HG02610 (cell line): ENCODE results near the gene LHCGR.
"Not testable (repeated sequence)": the region's sequence is repeated elsewhere in the genome, so short reads cannot be mapped to it uniquely, and the experiment has no call there.

Experiments
- ATAC-seq: cut with Tn5 transposase; IDR thresholded peaks from one replicate; pipeline ENCODE4 v1.9.1; 2021; ENCODE audit warnings: mild to moderate bottlenecking, moderate library complexity; ENCODE audit not compliant: unreplicated experiment

LHCGR gene

DNA sequence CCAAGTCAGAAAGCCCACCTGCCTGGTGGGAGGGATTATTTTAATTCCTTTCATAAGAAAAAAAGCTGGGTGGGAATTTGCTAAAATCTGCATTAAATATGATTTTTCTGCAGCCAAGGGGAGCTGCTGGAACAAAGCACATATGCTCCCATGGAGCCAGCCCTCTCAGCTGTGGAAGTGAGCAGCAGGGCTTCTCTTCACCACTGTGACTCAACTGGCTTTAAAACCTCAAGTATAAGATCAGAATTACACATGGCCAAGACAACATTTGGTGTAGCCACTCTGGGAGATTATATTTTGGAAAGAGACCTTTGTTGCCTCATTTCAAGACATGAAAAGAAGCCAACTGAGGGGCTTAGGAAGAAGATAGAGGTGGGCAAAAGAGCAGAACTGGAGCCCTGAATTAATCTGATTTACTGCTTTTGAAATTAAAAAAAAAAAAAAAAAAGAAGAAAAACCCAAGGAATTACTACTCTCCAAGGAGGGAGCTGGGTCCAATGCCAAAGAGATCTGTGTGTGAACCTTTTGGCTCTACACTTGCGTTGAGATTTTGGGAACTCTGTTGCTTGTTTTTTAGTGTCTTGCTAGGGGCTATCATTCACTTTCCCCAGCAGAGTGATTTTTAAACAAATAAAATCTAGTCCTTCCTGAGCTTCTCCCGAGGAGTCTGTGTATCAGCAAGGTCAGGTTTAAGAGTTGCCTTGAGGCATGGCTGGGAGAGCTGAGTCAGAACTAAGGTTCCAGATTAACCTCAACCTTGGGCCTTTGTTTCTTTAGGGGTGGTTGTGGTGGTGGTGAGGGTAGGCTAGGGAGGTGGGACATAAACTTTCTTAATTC, 6.0 kb downstream of the LHCGR start:
- ATAC-seq: peak; percentile 56

- no peak for ATAC-seq
Measured at GRCh38 chr2:48747319-48747718, 8.2 kb downstream of the LHCGR start.

DNA sequence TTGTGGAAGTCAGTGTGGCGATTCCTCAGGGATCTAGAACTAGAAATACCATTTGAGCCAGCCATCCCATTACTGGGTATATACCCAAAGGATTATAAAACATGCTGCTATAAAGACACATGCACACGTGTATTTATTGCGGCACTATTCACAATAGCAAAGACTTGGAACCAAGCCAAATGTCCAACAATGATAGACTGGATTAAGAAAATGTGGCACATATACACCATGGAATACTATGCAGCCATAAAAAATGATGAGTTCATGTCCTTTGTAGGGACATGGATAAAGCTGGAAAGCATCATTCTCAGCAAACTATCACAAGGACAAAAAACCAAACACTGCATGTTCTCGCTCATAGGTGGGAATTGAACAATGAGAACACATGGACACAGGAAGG, 16.3 kb downstream of the LHCGR start:
- not testable (repeated sequence) for ATAC-seq

DNA sequence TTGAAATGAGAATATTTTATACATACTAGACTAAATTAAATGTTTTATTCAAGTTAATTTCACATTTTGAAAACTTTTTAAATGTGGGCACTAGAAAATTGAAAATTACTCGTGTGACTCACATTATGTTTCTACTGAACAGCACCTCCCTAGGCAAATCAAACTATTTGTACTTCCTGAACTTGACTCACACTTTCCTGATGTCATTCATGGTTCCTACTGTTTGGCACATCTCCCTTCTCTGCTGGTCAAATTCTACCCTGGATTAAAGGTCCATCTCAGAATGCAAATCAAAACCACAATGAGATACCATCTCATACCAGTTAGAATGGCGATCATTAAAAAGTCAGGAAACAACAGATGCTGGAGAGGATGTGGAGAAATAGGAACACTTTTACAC, 16.7 kb downstream of the LHCGR start:
- ATAC-seq: no peak

DNA sequence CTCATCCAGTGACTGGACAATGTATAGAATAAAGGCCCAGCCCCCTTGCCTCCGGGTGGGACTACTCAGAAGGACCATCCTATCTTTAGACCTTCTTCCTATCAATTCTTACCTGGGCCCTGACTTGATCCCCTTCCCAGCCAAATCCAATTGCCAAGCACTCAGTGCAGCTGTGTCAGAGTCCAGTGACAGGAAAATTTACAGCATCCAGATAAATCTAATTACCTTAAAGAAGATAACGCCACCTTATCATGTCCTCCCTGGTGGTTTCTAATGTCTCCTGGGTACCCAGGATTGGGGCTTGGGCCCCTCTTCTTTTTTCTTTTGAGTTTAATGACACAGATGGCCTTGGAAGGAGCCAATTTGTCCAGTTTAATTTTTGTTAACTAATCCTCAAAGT, 19.3 kb downstream of the LHCGR start:
- ATAC-seq: no peak

GRCh38 chr2:48734576-48735303, 20.8 kb downstream of the LHCGR start:
- no peak for ATAC-seq

DNA sequence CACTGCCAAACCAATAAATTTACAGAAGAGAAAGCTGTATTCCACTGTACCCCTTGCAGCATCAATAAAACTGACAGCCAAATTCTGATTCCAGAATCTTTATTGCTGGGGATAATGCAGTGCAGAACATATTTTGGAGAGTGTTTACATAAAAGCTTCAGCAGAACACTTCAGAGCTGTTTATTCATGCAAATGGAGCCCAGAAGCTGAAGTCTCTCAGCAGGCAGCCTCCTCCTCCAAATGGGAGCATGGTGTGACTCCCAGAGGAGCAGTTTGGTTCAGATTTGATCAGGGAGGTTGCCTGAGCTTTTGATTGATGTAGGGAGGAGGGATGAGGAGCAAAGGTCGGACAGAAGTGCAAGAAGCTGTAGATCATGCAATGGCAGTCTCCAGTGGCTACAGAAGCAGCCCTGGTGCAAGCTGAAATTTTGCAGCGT, 22.4 kb downstream of the LHCGR start:
- no peak for ATAC-seq

DNA sequence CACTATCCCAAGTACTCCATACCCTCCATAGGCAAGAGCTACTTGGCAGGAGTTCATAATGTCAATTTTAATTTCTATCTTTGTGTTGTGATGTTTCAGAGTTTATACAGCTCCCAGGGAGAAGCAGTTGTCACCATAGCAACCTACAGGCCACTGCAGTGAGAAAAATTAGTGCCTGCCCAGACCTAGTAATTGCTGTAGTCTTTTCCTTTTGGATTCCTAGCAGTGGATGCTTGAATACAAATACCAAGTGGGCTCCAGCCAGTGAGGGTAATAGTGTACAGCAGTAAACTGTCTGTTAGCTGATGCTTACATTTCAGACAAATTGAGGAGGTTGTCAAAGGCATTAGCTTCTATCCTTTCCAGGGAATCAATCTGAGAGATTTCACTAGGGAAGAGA, 26.7 kb downstream of the LHCGR start:
- ATAC-seq: no peak

DNA sequence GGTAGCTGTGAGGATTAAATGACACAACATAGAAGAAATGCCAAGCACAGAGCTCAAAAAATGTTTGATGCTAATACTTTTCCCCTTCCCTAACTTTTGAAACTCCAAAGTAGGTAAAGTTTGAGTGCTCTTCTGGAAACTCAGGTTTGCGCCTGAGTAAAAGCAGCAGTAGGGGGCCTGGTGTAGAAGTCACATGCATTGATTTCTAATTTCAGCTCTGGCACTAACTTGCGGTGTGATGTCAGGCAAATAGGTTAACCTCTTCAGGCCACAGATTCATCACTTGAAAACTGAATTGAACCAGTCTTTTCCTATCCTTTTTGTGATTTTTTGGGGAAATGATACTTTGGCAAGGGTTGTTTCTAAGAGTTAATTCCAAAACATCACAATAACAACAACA, 27.2 kb downstream of the LHCGR start:
- ATAC-seq: no peak

GRCh38 chr2:48727560-48727959, 28.0 kb downstream of the LHCGR start:
- no peak for ATAC-seq

- no peak for ATAC-seq
Measured at GRCh38 chr2:48725696-48726494, 29.6 kb downstream of the LHCGR start.

- no peak for ATAC-seq
Measured at GRCh38 chr2:48724278-48724677, 31.2 kb downstream of the LHCGR start.

DNA sequence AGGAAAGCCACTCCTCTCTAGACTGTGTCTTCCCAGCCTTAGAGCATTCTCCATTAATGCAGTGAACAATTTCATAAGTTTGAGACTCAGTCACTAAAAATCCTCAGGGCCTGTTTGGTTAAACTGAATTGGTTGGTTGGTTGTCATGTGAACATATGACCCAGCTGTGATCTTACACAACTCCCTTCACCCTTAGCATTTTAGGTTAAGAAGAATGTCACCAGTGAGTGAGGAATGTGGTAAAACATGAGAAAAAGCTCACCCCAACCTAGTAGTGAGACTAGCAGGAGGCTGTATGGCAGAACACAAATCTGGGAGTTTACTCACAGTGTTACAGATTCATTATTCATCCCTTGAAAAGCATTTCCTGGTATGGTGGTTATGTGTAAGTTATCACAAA, 32.4 kb downstream of the LHCGR start:
- ATAC-seq: no peak

DNA sequence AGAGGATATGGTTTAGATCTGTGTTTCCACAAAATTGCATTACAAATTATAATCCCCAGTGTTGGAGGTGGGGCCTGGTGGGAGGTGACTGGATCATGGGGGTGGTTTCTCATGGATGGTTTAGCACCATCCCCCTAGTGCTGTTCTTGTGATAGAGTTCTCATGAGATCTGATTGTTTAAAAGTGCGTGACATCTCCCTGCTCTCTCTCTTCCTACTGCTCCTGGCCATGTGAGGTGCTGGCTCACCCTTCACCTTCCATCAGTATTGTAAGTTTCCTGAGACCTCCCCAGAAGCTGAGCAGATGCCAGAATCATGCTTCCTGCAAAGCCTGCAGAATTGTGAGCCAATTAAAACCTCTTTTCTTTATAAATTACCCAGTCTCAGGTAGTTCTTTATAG, 33.1 kb downstream of the LHCGR start:
- ATAC-seq: no peak

GRCh38 chr2:48721158-48721557, 34.4 kb downstream of the LHCGR start:
- ATAC-seq: no peak

- ATAC-seq: no peak
Measured at GRCh38 chr2:48719480-48720177, 35.9 kb downstream of the LHCGR start.

DNA sequence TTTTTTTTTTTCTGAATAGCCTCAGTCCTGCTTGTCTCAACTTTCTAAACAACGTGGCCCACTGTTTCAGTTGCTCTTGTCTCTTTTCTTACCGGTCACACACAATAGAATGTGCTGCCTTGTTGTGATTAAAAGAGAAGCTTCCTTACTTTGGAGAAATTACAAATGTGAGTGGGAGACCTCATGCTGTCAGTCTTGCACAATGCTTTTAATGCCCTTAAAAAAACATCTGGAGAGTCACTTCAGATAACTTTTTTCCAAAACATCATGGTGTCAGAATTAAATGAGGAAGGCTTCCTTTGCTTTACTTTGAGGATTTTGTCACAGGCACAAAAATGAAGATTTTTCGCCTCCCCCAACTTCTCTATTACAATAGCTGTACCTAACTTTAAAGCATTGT, 37.7 kb downstream of the LHCGR start:
- ATAC-seq: no peak

DNA sequence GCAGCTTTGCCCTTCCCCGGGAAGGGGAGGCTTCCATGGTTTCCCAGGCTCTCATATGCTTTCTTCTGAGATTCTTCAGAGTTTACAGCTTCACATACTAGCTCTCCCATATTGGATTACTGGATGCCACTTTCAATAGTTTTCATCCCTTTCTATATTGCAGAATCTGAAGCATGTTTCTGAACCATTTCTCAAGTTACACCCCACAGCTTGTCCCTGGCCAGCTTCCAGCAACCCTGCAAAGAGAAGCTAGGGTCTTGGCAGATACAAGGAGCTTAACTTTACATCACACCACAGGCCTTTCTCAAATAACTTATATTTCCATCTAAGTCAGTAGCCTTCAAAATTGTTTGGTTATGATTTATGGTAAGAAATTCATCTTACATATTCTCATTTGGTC, 39.6 kb downstream of the LHCGR start:
- ATAC-seq: no peak

DNA sequence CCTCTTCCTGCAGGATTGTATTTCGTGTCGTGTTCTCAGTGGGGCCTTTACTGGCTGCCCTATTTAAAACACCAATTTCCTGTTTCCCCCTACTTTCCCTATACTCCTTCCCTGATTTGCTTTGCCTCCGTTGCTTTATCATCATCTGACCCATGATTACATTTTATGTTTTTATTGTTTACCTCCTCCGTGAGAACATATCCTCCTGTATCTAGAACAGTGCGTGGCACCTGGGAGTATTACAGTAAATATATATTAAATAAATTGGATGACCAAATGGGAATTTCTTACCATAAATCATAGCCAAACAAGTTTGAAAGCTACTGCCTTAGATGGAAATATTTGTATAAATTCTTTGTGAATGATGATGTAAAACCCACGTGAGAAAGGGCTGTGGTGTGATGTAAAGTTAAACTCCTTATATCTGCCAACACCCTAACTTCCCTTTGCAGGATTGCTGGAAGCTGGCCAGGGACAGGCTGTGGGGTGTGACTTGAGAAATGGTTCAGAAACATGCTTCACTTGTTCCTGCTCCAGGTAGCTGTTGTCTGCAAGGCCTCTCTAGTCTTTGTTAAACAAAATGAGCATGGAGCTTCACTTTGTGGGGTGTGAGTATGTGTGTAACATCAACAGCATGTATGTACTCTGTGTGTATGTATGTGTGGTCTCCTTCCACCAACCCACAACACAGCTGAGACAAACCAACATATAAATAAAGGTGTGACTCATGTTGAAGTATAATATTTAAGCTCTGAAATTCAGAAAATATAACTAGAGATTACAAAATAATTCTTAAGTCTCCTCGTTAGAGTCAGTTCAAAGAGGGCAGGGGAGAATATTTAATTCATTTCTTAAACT, 40.3 kb downstream of the LHCGR start:
- no peak for ATAC-seq

DNA sequence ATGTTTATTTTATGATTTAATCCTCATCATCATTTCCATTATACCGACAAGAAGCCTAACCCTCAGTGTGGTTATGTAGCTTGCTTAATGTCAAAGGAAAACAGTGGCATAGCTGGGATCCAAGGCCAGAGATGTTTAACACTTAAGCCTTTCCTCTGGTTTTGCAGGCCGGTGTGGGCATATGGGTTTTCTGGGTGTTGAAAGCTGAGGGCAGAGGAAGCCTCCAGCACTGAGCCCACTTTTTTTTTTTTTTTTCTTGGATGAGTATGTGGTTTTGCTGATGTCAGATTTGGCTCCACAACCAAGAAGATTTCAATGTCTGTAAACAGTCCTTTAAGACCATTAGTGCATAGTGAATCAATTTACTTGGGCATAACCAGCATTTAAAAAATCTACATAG, 41.3 kb downstream of the LHCGR start:
- ATAC-seq: no peak
